Hematopoietic multipotent progenitor cell (in vitro differentiated cells): ENCODE data around the gene COL27A1. TPM values are rescaled to one million over a fixed set of nuclear protein-coding genes. Genes with fewer than 3 reads are reported as not detected.
A peak's percentile ranks its signal among the peaks of the same experiment; 100 is the strongest.

Experiments used
- DNase-seq, 3 donors: peaks; one replicate each; pipeline ENCODE4 v3.0.0-alpha.2; 2011 to 2015; ENCODE audit warnings: low read depth in 2 of 3, low spot score in 2 of 3
- total RNA-seq: library from RNA; depleted of rRNA; stranded (reverse); fragments of >200 nt; gene quantifications from one replicate; pipeline ENCODE4 v1.2.3, GENCODE V29; 2012

Gene COL27A1
- total RNA-seq, 1 donor: 0.27 TPM

DNA sequence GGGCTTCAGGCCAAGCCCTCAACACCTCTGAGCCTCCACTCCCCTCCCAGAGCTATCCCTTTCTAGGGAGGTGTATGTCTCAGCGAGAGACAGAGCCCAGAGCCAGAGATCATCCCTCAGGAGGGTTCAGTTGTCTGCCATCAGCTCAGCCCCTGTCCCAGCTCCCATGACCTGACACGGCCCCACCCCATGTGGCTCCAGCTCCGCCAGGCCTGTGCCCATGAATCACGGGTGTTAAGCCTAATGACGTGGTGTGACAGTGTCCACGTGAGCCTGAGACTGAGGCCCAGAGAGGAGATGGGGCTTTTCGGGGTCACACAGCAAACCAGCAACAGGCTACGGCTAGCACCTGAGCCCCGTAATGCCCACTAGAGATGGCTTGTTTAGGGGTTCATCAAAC, 106.7 kb downstream of the COL27A1 start:
- DNase-seq: no peak

- peak in 1 of 3 donors; percentile 17 for DNase-seq
These were observed 108.6 kb downstream of the COL27A1 start for GRCh38 chr9:114263853-114264510.

DNA sequence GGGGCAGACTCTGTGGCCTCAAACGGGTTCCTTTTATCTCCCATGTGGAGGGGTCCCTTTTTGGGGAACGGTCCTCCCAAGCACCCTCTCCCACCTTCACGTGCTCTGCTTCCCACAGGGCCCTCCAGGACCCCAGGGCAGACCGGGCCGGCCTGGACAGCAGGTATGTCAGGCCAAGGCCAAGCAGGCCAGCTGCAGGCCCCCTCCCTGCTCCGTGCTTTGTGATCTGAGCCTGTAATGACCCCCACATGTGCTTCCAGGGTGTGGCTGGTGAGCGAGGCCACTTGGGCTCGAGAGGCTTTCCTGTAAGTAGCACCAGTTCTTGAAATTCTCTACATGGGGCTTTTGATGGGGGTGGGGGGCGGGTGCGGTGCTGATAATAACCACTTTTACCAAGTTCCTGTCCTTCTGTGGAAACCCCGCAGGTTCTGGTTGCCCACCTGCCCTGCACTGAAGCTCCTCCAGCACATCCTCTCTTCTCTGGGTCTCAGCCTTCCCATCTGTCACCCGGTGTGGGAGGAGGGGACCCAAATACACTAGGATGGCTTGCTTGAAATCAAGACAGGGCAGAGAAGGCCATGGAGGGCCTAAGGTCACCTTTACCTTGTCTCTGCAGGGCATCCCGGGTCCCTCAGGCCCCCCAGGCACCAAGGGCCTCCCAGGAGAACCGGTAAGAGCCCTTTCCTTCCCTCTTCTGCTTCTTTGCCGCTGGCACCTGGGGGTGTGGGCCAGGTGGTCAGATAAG, 109.6 kb downstream of the COL27A1 start:
- DNase-seq: no peak

- DNase-seq: no peak
These were observed 111.6 kb downstream of the COL27A1 start for GRCh38 chr9:114266969-114267368.

GRCh38 chr9:114269023-114269422, 113.7 kb downstream of the COL27A1 start:
- no peak for DNase-seq

DNA sequence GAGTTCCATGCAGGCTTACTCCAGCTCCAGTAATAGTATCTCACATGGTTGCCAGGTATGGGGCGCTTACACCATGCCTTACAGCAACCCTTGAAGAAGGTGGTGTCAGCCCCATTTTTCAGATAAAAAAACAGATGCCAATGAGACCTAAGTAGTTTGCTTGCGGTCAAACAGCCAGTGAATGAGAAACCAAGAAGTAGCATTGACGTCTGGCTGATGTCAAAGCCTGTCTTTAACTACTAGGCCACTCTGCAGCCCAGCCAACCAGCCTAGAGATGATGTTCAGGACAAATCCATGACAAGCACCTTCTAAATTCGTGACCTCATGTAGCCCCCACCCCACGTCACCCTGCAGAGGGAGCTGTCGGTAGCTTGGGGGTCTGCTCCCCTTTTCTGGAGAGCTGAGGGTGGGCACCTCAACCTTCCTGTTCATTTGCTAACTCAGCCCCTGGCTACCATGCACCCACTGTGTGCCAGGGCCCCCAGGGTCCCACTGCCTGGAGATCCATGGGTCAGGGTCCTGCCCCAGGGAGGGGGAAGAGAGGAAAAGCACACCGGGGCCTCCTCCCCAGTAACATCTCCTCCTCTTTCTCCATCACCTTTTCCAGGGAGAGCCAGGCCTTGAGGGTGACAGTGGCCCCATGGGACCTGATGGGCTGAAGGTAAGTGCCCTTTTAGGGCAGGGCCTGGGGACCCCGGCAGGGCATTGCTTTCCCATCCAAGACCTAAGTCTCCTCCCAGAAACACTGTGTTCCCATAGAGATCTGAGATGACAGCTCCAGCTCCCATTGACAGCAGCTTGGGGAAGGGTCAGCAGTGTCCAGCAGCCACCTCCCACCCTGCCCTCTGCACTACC, 115.0 kb downstream of the COL27A1 start:
- no peak for DNase-seq

- DNase-seq: peak in 2 of 3 donors; percentile 45 to 70
These were observed 116.5 kb downstream of the COL27A1 start for GRCh38 chr9:114271556-114272510.

GRCh38 chr9:114272739-114273431, 117.5 kb downstream of the COL27A1 start:
- no peak for DNase-seq

GRCh38 chr9:114273461-114273881, 118.1 kb downstream of the COL27A1 start:
- DNase-seq: no peak

DNA sequence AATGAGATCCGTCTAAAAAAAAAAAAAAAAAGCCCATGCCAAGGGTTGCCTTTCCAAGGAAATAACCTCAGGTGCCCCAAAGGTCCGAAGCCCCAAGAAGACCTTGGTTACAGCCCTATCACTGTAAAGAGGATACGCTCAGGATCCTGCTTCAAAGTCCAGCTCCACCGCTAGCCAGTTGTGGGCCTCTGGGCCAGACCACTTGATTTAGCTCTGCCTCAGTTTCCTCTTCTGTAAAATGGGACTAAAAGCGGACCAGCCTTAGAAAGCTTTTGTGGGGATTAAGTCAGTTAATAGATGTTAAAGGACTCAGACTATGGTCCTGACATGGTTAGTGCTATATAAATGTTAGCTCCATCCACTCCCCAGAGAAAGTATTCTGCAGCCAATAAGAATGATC, 118.9 kb downstream of the COL27A1 start:
- DNase-seq: no peak

DNA sequence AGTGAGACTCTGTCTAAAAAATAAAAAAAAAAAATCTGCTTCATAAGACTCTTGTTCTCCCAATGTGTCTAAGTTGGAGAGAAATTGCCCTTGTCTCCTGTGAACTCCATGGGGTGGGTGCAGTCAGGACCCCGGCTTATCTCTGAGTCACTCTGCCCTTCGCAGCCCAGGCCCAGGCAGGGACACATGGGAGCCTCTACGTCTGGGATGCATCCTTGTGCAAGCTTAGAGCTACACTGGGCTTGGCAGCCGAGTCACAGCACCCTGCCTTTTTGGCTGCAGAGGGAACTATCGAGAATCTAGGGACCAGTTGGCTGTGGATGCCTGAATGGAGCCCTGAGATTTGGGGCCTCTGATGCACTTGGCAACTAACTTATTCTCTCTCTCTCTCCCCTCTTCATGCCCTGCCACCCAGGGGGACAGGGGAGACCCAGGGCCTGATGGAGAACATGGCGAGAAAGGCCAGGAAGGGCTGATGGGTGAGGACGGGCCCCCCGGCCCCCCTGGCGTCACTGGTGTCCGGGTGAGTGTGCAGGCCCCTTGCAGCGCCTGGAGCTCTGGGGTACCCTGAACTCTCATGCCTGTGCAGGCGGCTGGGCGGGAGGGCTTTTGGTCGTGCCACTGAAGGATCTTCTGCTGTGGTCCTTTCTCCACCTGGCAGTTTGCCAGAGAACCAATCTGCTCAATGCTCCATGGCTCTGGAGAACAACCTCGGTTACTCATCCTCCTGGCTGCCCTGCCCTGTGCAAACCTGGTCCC, 120.1 kb downstream of the COL27A1 start:
- DNase-seq: no peak

DNA sequence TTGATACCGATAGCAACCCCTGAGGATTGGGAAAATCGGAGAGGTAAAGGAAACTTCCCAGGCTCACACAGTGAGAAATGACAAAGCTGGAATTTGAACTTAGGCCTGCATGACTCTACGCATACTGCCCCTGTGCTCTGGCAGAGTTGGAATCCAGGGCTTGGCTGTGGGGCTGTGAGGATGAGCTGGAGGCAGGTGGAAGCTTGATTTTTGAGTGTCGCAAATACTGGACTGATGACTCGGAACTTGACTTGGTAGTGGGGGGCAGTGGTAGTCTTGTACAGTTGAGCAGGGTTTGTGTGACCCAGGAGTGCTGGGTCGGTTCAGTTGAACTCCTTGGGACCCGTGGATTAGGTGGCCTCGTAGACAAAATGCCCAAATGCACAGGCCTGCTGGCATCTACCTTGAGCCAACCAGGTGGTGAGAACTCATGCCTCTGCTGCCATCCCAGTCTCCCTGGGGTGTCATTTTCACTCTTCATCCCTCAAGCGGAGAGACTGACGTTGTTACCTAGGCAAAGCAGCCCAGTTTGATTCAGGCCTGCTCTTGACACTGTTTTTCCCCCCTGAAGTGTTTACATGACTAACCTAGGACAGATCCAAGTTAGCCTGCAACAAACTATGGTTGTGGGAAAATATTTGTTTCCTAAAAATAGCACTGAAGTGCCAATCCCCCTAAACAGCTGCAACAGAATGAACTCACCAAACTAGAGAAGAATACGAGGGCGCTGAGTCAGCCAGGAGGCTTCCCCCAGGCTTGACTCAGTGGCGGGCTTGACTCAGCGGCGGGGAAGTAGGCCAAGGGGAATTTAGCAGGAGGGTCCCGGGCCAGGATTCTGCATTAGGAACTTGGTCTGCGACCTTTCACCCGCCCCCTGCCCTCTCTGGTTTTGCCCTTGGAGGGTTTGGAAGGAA, 121.8 kb downstream of the COL27A1 start:
- no peak for DNase-seq

GRCh38 chr9:114278356-114278755, 123.0 kb downstream of the COL27A1 start:
- DNase-seq: no peak

GRCh38 chr9:114278881-114279570, 123.7 kb downstream of the COL27A1 start:
- no peak for DNase-seq

DNA sequence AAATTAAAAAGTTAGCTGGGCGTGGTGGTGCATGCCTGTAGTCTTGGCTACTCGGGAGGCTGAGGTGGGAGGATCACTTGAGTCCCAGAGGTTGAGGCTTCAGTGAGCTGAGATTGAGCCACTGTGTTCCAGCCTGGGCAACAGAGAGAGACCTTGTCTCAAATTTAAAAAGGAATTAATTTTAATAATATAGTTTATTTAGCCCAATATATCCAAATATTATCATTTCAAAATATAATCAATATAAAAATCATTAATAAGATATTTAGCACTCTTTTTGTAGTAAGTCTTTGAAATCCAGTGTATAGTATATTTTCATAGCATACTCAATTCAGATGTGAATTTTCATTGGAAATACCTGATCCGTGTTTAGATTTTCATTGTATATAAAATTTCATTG, 124.4 kb downstream of the COL27A1 start:
- no peak for DNase-seq

GRCh38 chr9:114280636-114281472, 125.5 kb downstream of the COL27A1 start:
- DNase-seq: no peak
